ENCODE data around the gene TMIGD2.

DNA sequence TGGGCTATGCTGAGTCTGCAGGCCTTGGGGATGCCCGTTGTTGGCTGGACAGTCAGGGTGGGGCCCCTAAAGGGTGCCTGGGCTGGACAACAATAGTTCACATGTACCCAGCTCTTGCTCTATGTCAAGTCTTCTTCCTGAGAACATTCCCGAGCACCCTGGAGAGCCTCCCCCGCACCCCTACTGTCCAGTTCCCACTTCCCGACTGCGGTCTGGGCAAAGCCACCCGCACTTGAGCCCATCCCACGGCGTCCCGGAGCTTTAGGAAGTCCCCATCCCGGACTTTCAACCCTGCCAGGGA is 40.1 kb upstream of the TMIGD2 start:
- TF ChIP-seq CTCF (IDR thresholded peaks at IDR 0.05): no peak
- TF ChIP-seq POLR2A (IDR thresholded peaks at IDR 0.05): no peak

All from breast epithelium (tissue), 3 donors.